ENCODE measurements around the gene TFAP2C.
"Not testable (repeated sequence)": the region's sequence is repeated elsewhere in the genome, so short reads cannot be mapped to it uniquely, and the experiment has no call there.

Gene TFAP2C

DNA sequence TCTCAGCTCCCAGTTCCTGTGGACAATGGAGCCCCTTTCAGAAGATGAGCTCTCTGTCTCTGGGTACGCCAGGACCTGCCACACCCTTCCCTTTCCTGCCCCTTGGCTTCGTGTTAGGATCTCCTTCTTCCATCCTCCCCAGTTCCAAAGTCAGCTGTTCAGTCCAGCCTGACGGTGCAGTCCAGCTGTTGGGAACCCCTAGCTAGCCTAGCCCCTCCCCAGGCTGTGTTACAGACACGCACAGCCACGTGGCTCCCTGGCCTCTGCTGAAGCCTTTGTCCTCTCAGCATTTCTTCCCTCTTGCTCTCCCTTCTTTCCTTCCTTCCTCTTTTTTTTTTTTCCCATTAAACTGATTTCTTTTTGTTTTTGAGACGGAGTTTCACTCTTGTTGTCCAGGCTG, 12.4 kb upstream of the TFAP2C start:
- no peak for DNase-seq (ENCODE audit: low read depth in 3 of 3)

DNA sequence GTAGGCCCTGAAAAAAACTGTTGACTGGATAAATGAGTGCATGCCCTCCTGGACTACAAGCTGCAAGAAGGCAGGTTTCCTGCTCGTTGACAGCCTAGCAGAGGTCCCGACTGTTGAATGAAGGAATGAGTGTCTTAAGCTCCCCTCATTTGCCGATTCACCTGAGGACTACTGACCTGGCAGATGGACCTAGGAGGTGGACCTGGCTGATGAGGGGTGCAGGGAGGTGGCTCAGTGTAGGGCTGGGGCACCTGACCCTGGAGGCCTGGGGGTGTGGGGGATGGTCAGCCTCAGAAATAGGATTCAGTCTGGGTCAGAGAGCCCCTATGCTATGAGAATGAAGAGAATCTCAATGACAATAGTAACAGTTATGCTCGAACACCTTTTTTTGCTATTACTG, 11.6 kb upstream of the TFAP2C start:
- no peak for DNase-seq (ENCODE audit: low read depth in 3 of 3)

DNA sequence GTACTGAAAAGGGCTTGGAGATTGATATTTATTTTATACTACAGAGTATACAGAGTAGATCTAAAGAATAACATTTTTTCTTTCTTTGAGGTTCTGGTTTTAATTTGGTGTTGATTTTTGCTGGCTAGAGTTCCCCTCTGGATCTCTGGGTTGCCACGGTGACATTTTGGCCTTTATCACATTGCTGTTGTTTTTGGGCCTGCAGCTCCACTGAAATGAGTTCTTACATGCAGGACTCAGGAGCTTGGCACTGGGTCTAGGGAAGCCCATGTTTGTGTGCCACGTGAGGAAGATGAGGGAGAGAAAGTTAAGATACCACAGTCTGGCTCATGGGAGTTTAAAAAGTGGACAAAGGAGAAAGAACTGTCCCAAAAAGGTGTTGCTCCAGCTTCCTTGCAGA, 7.4 kb upstream of the TFAP2C start:
- DNase-seq (ENCODE audit: low read depth in 3 of 3): no peak

DNA sequence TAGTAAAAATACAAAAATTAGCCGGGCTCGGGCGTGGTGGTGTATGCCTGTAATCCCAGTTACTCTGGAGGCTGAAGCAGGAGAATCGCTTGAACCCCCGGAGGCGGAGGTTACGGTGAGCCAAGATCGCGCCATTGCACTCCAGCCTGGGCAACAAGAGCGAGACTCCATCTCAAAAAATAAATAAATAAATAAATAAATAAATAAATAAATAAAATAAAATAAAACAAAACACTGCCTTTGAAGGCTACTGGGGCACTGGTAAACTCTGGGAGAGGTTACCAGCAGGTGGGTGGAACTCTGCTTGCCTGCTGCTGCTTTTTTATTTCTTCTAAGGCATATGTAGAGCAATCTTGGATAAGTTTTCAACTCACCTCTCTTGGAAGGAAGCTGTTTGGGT, 5.2 kb upstream of the TFAP2C start:
- DNase-seq (ENCODE audit: low read depth in 3 of 3): not testable (repeated sequence)

DNA sequence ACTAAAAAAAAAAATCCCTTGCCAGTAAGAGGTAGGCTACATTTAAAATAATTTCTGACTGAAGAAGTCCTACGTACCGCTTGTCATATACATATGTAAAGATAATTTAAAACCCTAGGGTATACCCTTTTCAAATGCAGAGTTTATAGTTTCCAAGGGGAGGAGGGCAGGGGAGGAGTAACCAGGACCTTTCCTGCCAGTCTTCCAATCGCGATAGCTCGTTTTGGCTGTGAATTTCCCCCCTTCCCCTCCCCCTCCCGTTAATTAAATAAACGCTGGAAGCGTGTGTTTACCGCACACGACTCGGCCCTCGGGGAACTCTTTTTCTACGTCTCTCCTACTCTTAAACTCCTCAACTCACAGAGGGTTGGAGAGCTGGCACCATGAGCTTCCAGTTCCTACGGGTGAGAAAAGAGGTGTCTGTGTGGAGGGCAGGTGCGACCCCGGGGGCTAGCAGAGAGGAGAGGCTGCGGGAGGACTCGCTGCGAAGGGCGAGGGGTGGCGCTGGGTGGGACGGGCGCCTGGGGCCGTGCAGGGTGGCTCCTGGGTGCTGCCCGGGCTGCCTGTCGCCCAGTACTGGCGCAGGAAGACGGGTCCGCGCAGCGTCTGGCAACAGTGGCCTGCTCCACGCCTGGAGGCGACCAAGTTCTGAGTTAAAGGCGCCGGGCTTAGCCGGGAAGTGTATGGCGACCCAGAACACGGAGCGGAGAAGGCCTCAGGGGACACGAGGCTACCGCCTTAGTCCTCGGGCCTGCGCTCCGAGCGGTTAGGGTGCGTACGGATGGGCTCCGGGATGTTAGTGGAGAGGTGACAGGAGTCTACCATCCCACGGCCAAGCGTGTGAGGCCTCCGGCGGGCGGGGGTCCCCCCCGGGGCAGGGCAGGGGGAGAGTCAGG, 4.1 kb upstream of the TFAP2C start:
- DNase-seq (ENCODE audit: low read depth in 3 of 3): no peak

DNA sequence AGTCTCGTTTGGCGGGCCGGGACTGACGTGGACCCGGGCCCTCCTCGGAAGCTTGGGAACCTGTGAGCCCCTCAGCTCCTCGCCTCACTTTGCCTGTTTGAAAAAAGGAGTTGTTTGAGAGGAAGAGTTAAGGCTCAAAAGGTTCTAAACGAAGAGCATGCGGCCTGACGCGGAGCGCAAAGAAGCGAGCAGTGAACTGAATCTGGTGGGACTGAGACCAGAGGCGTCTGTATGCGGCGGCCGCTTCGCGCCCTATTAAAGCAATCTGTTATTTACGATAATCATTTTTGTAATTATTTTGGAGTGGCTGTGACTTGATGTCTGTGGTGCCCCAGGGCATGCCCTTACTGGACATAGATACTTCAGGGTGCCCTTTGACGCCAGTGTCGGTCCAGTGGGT, 3.3 kb upstream of the TFAP2C start:
- no peak for DNase-seq (ENCODE audit: low read depth in 3 of 3)

- peak in 1 of 3 experiments; percentile 13 for DNase-seq (ENCODE audit: low read depth in 3 of 3)
Measured at GRCh38 chr20:56626367-56627121, 2.6 kb upstream of the TFAP2C start.

DNA sequence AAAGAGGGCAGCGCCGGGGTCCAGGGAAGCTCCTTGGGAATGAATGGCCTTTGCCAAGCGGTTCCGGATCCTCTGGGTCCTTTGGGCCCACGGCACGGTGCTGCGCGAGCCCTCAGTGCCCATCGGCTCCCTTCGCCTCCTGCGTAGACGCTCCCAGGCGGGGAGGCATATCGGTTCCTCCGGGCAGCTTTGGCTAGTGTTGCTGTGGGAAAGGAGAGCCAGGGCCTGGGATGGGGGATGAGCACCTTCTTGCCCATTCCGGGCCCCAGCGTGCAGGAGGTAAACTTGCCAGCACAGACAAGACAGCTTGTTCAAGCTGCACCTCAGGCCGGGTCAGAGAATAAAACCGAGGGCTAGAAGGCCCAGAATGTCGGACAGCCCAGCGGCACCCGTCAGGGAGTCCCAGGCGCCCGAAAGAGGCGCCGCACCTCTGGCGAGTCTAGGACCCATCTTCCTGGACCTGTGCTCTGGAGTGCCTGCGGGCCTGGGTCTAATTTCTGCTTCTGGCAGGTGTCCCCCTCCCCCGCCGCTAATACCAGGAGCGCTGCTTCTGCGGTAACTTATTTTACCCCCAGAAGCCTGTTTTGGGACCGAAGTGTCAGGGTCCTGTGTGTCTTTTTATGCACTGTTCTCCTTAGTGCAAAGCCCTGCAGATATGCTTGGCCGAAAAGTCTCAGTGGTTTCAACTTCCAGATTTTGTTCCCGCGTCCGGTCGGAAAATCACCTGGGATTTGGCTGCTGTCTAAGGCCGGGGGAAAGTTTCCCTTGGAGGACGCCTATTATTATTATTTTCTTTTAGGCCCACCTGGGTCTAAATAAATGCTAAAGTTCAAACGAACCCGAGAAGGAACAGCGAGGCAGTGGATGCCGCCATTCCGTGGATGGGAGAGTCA, 1.7 kb upstream of the TFAP2C start:
- no peak for DNase-seq (ENCODE audit: low read depth in 3 of 3)

DNA sequence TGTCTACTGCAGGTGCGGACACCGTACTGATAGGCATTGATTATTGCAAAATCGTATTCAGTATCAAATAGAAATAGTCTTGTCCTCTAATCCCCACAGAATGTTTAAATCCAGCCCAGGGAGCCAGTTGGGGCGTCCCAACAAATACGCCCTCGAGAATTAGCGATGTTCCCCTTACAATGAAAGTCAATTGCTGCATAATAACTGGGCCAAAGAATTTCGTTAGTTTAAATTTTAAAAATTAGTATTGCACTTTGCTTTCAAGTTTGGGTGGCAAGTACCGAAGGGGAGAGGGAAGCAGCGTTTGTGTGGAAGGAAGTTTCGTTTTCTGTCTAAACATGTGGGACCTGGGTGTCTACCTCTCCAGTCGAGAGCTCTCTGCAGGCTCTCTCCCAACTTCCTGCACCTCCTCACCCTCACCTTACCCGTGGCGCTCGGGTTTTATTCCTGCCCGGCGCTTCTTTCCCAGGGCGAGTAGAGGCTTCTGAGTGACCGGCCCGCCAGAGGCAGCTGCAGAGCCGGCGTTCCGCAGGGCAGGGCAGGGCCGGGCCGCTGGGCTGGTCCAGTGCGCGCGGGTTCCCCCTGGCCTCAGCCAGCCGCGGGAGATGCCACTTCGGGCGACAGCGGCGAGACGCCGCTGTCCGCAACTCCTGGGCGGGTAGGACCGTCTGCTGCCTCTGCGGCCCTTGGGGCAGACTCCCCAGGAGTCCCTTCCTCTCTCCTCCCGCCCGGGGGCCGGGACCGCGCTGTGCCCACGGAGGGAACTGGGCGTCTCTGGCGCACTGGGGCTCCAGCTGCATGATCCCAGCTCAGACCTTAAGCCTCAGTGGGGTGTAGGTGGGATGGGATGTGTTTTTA, 862 bp upstream of the TFAP2C start:
- no peak for DNase-seq (ENCODE audit: low read depth in 3 of 3)

- DNase-seq (ENCODE audit: low read depth in 3 of 3): no peak
Measured at GRCh38 chr20:56629464-56630085, 469 bp downstream of the TFAP2C start.

DNA sequence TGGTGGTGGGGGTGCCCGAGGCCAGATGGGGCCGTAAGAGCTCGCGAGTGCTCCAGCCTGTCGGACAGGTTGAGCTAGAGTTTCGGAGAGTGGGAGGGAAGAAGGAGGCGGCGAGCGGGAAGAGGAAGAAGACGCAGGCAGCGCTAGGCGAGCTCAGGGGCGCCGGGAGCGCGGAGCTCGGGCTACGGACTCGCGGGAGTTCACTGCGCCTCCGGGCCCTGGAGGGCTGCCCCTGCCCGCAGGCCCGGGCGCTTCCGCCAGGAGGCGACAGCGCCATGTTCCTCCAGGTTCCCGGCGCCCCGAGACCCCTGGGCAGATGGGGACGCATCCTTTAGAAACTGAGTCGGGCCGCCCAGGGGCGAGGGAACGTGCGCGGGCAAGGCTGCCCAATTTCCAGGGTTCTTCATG, 984 bp downstream of the TFAP2C start:
- no peak for DNase-seq (ENCODE audit: low read depth in 3 of 3)

GRCh38 chr20:56630506-56631317, 1.6 kb downstream of the TFAP2C start:
- DNase-seq (ENCODE audit: low read depth in 3 of 3): no peak

- DNase-seq (ENCODE audit: low read depth in 3 of 3): no peak
Measured at GRCh38 chr20:56631318-56631989, 2.3 kb downstream of the TFAP2C start.

GRCh38 chr20:56631990-56632327, 2.9 kb downstream of the TFAP2C start:
- no peak for DNase-seq (ENCODE audit: low read depth in 3 of 3)

DNA sequence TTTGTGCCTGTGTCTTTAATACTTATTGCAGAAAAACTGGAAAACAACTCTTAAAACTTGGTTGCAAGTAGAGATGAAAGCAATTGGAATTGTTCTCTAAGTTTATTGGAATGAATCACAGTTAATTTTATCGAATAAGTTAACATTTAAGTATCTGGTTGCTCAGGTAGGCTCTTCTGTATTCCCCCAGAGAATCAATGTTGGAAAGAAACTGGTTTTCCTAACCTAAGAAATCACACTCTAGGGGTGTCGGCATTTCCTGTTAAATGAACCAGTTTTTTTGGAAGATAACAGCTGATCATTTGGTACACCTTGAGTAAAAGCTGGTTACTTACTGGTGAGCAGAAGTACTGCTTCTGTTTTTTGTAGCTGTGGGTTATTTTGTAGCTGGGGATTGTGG, 5.2 kb downstream of the TFAP2C start:
- DNase-seq (ENCODE audit: low read depth in 3 of 3): no peak

DNA sequence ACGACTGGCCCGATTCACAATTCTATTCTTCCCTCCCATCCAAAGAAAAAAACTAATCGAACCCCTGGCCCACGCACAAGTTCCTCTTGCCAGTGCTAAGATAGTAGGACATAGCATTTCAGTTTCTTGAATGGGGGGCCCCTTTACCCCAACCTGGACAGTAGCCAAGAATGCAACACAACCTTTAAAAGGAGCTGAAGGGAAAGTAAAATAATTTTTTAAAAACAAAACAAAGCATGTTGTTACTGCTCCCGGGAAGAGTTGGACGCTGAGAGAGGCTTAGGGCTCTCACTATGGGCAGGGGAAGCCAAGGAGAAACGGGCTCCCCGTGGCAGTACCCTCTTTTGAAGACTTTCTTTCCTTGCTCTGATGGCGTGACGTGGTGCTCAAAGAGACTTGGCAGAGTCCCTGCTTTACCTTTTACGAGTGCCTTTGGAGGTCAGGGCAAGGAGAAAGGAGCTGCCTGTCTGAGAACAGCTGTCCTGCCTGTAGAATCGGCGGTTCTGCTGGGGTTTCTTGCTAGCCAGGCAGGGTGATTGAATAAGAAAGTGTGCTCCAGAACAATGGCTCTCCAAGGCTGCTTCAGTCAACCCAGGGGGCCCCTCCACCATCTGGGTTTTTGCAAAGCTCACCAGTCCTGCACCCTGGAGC, 5.8 kb downstream of the TFAP2C start:
- DNase-seq (ENCODE audit: low read depth in 3 of 3): no peak

- DNase-seq (ENCODE audit: low read depth in 3 of 3): no peak
Measured at GRCh38 chr20:56636716-56637115, 7.6 kb downstream of the TFAP2C start.

DNA sequence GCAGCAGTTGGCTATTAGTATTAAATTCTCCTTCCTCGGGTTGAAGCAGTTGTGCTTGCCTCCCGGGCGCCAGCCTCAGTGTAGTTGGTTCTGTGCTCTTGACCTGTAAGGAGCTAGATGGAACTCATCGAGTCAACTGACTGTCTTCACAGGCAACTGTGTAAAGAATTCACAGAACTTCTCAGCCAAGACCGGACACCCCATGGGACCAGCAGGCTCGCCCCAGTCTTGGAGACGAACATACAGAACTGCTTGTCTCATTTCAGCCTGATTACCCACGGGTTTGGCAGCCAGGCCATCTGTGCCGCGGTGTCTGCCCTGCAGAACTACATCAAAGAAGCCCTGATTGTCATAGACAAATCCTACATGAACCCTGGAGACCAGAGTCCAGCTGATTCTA, 8.5 kb downstream of the TFAP2C start:
- no peak for DNase-seq (ENCODE audit: low read depth in 3 of 3)

GRCh38 chr20:56646599-56646998, 17.5 kb downstream of the TFAP2C start:
- no peak for DNase-seq (ENCODE audit: low read depth in 3 of 3)

All from stimulated activated CD4-positive, alpha-beta T cell treated with anti-CD3 and anti-CD28 coated beads, TNF-alpha, amount 100 ng/mL, for 24 hours (primary cell).